GM18508 (cell line): ENCODE data around the gene GMDS.

ENCODE experiments used
- ATAC-seq: cut with Tn5 transposase; IDR thresholded peaks from one replicate; pipeline ENCODE4 v1.9.1; 2021; ENCODE audit warnings: moderate number of reproducible peaks; ENCODE audit not compliant: insufficient read depth, unreplicated experiment

The GMDS gene

GRCh38 chr6:1652842-1653241, 592.6 kb downstream of the GMDS start:
- no peak for ATAC-seq

GRCh38 chr6:1651362-1651761, 594.0 kb downstream of the GMDS start:
- ATAC-seq: no peak

GRCh38 chr6:1645466-1646185, 599.8 kb downstream of the GMDS start:
- ATAC-seq: no peak

- ATAC-seq: no peak
Measured at GRCh38 chr6:1644516-1645060, 600.8 kb downstream of the GMDS start.

GRCh38 chr6:1643830-1644445, 601.5 kb downstream of the GMDS start:
- no peak for ATAC-seq

GRCh38 chr6:1643111-1643510, 602.3 kb downstream of the GMDS start:
- ATAC-seq: no peak

- ATAC-seq: no peak
Measured at GRCh38 chr6:1641343-1641885, 604.0 kb downstream of the GMDS start.

- no peak for ATAC-seq
Measured at GRCh38 chr6:1640476-1640875, 604.9 kb downstream of the GMDS start.

GRCh38 chr6:1639430-1639829, 606.0 kb downstream of the GMDS start:
- ATAC-seq: no peak

GRCh38 chr6:1636971-1637871, 608.2 kb downstream of the GMDS start:
- no peak for ATAC-seq

- no peak for ATAC-seq
Measured at GRCh38 chr6:1636272-1636825, 609.1 kb downstream of the GMDS start.

GRCh38 chr6:1635305-1636010, 609.9 kb downstream of the GMDS start:
- ATAC-seq: no peak

- ATAC-seq: no peak
Measured at GRCh38 chr6:1634081-1634480, 611.3 kb downstream of the GMDS start.

- ATAC-seq: no peak
Measured at GRCh38 chr6:1633366-1634021, 611.9 kb downstream of the GMDS start.

- no peak for ATAC-seq
Measured at GRCh38 chr6:1631251-1631650, 614.2 kb downstream of the GMDS start.

GRCh38 chr6:1630771-1631217, 614.6 kb downstream of the GMDS start:
- ATAC-seq: no peak

- ATAC-seq: no peak
Measured at GRCh38 chr6:1630212-1630770, 615.1 kb downstream of the GMDS start.

GRCh38 chr6:1629316-1629715, 616.1 kb downstream of the GMDS start:
- ATAC-seq: no peak
